ENCODE measurements around the gene RTP3. TPM values are rescaled to one million over a fixed set of nuclear protein-coding genes. Genes with fewer than 3 reads are reported as not detected.

The RTP3 gene
- total and polyA plus RNA-seq, 2 experiments from 2014 or later = 0.16 TPM; not detected in 1

GRCh38 chr3:46481636-46482035 lies 16.1 kb upstream of the RTP3 start (continued):
- no peak for TF ChIP-seq REST (IDR thresholded peaks at IDR 0.05; ENCODE audit: unreplicated experiment)
- TF ChIP-seq NANOG (IDR thresholded peaks at IDR 0.05; ENCODE audit: borderline replicate concordance) = no peak
- TF ChIP-seq ZNF114 (CRISPR knock-in tag; IDR thresholded peaks at IDR 0.05) = no peak
- TF ChIP-seq EZH2phosphoT487 (IDR thresholded peaks at IDR 0.05; ENCODE audit: unreplicated experiment) = no peak
- TF ChIP-seq CREB1 (CRISPR knock-in tag; IDR thresholded peaks at IDR 0.05; ENCODE audit: low read depth) = no peak
- no peak for TF ChIP-seq EZH2 (IDR thresholded peaks at IDR 0.05; ENCODE audit: low read depth, unreplicated experiment)

- no peak overlapping the region for H3K27ac Mint-ChIP-seq
- no peaks in the 10 kb centered on the region for H3K79me2 ChIP-seq (replicated peaks; ENCODE audit: insufficient read depth)
- TF ChIP-seq STAT1 (IDR thresholded peaks at IDR 0.05; ENCODE audit: unreplicated experiment) = no peak
- TF ChIP-seq ZNF331 (CRISPR knock-in tag; IDR thresholded peaks at IDR 0.05; ENCODE audit: low read depth) = no peak
- no peak for TF ChIP-seq JUNB (IDR thresholded peaks at IDR 0.05; ENCODE audit: unreplicated experiment)
- no peak for TF ChIP-seq ETS1 (IDR thresholded peaks at IDR 0.05)
- no peak for TF ChIP-seq ZNF462 (CRISPR knock-in tag; IDR thresholded peaks at IDR 0.05)
- no peak for TF ChIP-seq POLR2AphosphoS5 (IDR thresholded peaks at IDR 0.05; ENCODE audit: low read depth)
- no peak for TF ChIP-seq EZH2phosphoT487 (IDR thresholded peaks at IDR 0.05; ENCODE audit: unreplicated experiment)
- TF ChIP-seq NANOG (IDR thresholded peaks at IDR 0.05; ENCODE audit: borderline replicate concordance) = no peak
- TF ChIP-seq ZNF114 (CRISPR knock-in tag; IDR thresholded peaks at IDR 0.05) = no peak
Observed at GRCh38 chr3:46482632-46483350, 15.0 kb upstream of the RTP3 start.

More at GRCh38 chr3:46482632-46483350, 15.0 kb upstream of the RTP3 start:
- no peaks in the 10 kb centered on the region for H3K9me3 Mint-ChIP-seq
- H3K4me1 Mint-ChIP-seq = no peaks in the 10 kb centered on the region; the same call in 2 of the 3 replicates
- no peak for DNase-seq (ENCODE audit: low spot score)
- Histone ChIP-seq H3K9me2 (ENCODE audit: insufficient read depth) (0 out of 2 replicates have a peak, but pooled peaks cover 4% of the 10 kb centered on the region), H4K20me1 (replicated peaks; ENCODE audit: insufficient read depth) (no peaks in the 10 kb centered on the region), H3F3A (replicated peaks; ENCODE audit: low read depth) (no peaks in the 10 kb centered on the region), H3K4me2 (no peak overlapping the region), H3K27me3 (ENCODE audit: insufficient read depth) (no peaks in the 10 kb centered on the region), H3K36me3 (ENCODE audit: insufficient read depth) (no peaks in the 10 kb centered on the region), H3K4me1 (ENCODE audit: insufficient read depth) (no peaks in the 10 kb centered on the region), H2AFZ (no peak overlapping the region), H3K27ac (ENCODE audit: low read depth) (no peak overlapping the region), H3K4me3 (no peak overlapping the region)
- peaks cover 3% of the 10 kb centered on the region for H3K27me3 Mint-ChIP-seq (ENCODE audit: insufficient read depth, low read depth, poor library complexity)
- H3K4me3 Mint-ChIP-seq = no peak overlapping the region
- no peak for ATAC-seq
- no peaks in the 10 kb centered on the region for H3K36me3 Mint-ChIP-seq (ENCODE audit: low read depth)

Data from GM23338 (cell line).